T-cell (primary cell): ENCODE results near the gene DOK3. TPM values are rescaled to one million over a fixed set of nuclear protein-coding genes. Genes with fewer than 3 reads are reported as not detected.

ENCODE experiments used
- ATAC-seq, 4 experiments: fragments of 200-7000 bp in 3 of 4; fragments of 150-1000 bp in 1 of 4; cut with Tn5 transposase; replicated peaks in 1 of 4; 1 replicate in 3 of 4; 2 replicates in 1 of 4; pipeline ENCODE4 v1.10.0; 2021; ENCODE audit warnings: moderate library complexity in 3 of 4, mild to moderate bottlenecking in 2 of 4, moderate number of reproducible peaks in 1 of 4
- CTCF ChIA-PET, 2 donors: fragments of 300-600 bp; sonication (Branson Sonifier 250); formaldehyde crosslinking; loops; one replicate each; lab custom pipeline; 2022; ENCODE audit warnings: antibody characterized with exemption in 2 of 2; lab: Charles Lee
- POLR2A ChIA-PET, 2 donors: fragments of 300-600 bp; sonication (Branson Sonifier 250); formaldehyde crosslinking; loops; one replicate each; lab custom pipeline; 2022; ENCODE audit warnings: antibody characterized with exemption in 2 of 2; lab: Charles Lee
- DNase-seq, 35 experiments: peaks; one replicate each; pipeline versions ENCODE4 v3.0.0 to v3.0.0-alpha.2; 2013 to 2023
- H3K27ac ChIP-seq: one replicate; pipeline ENCODE4 v1.5.1; 2013; ENCODE audit warnings: low read length
- H3K27me3 ChIP-seq, 2 experiments: replicated peaks in 1 of 2; 1 replicate in 1 of 2; 2 replicates in 1 of 2; pipeline versions ENCODE4 v1.6.1 to v1.7.0; 2013; ENCODE audit warnings: low read length in 1 of 2, mixed read lengths in 1 of 2; ENCODE audit not compliant: control insufficient read depth in 2 of 2, insufficient read depth in 2 of 2; ENCODE audit errors: extremely low read depth in 1 of 2
- H3K36me3 ChIP-seq, 2 donors: 1 replicate in 1 of 2; 2 replicates in 1 of 2; pipeline versions ENCODE4 v1.6.1 to v1.7.0; 2013; ENCODE audit warnings: low read length in 1 of 2; ENCODE audit not compliant: control insufficient read depth in 2 of 2, insufficient read depth in 1 of 2; ENCODE audit errors: extremely low read depth in 1 of 2
- H3K4me1 ChIP-seq, 2 experiments: 1 replicate in 1 of 2; 2 replicates in 1 of 2; pipeline versions ENCODE4 v1.6.1 to v1.7.0; 2013; ENCODE audit warnings: low read length in 2 of 2, mixed read lengths in 1 of 2; ENCODE audit not compliant: insufficient read depth in 2 of 2, control insufficient read depth in 1 of 2; ENCODE audit errors: extremely low read depth in 1 of 2
- H3K4me3 ChIP-seq, 2 donors: 1 replicate in 1 of 2; 2 replicates in 1 of 2; pipeline versions ENCODE4 v1.5.1 to v1.7.0; 2013; ENCODE audit warnings: mild to moderate bottlenecking in 2 of 2, low read length in 1 of 2, moderate library complexity in 1 of 2; ENCODE audit not compliant: control insufficient read depth in 1 of 2; ENCODE audit errors: extremely low read depth in 1 of 2
- H3K9me3 ChIP-seq: 2 replicates; pipeline ENCODE4 v1.7.0; 2013
- H3K27ac Mint-ChIP-seq, 2 donors: one replicate each; pipeline ENCODE4 v1.8.0; 2020 to 2021; ENCODE audit warnings: mild to moderate bottlenecking in 2 of 2, mixed read lengths in 2 of 2
- H3K27me3 Mint-ChIP-seq, 2 donors: one replicate each; pipeline ENCODE4 v1.8.0; 2021 to 2022; ENCODE audit warnings: mixed read lengths in 2 of 2
- H3K36me3 Mint-ChIP-seq: one replicate; pipeline ENCODE4 v1.8.0; 2021; ENCODE audit warnings: mixed read lengths
- H3K4me1 Mint-ChIP-seq, 3 donors: one replicate each; pipeline ENCODE4 v1.8.0; 2020 to 2022; ENCODE audit warnings: mixed read lengths in 3 of 3, mild to moderate bottlenecking in 1 of 3
- H3K4me3 Mint-ChIP-seq, 3 donors: one replicate each; pipeline ENCODE4 v1.8.0; 2020 to 2022; ENCODE audit warnings: mild to moderate bottlenecking in 3 of 3, mixed read lengths in 3 of 3, moderate library complexity in 3 of 3
- H3K9me3 Mint-ChIP-seq, 3 donors: one replicate each; pipeline ENCODE4 v1.8.0; 2020 to 2022; ENCODE audit warnings: mixed read lengths in 3 of 3
- WGBS: methylation state at CpG from one replicate; pipeline ENCODE4 v1.1.5; 2013; ENCODE audit warnings: missing lambda C conversion rate; ENCODE audit not compliant: insufficient coverage; 5-methylcytosine and 5-hydroxymethylcytosine counted together
- total RNA-seq, 35 experiments: library from RNA in 6 of 35; stranded (reverse) in 6 of 35; fragments of 120-200 nt in 1 of 35; gene quantifications; one replicate each; pipeline versions ENCODE4 v1.2.1 to v1.2.4 and lab custom pipeline; 2013 to 2026

The DOK3 gene
- total RNA-seq, 5 donors from 2014 or later (not counting 1 experiment from before 2014, with no cell fraction given), result 1.1 to 5.8 (median 4.3) TPM

DNA sequence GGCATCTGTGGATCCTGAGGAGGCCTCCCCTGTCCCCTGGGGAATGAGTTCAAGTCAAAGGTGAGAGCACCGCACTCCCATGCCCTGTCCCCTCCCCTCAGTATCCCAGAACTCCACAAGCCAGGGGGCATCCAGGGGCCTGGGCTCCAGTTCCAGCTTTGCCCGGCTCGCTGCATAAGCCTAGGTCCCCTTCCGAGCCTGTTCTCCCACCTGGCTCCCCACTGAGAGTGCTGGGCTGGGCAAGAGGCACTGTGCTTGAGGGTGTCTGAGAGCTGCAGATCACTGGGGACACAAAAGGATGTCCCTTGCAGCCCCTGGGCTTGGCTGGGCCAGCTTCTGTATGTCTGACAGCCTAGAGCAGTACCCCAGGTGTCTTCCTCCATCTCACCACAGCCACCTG, 4.6 kb downstream of the DOK3 start:
- H3K36me3 ChIP-seq, result no peaks in the 10 kb centered on the region
- DNase-seq, result no peak

DNA sequence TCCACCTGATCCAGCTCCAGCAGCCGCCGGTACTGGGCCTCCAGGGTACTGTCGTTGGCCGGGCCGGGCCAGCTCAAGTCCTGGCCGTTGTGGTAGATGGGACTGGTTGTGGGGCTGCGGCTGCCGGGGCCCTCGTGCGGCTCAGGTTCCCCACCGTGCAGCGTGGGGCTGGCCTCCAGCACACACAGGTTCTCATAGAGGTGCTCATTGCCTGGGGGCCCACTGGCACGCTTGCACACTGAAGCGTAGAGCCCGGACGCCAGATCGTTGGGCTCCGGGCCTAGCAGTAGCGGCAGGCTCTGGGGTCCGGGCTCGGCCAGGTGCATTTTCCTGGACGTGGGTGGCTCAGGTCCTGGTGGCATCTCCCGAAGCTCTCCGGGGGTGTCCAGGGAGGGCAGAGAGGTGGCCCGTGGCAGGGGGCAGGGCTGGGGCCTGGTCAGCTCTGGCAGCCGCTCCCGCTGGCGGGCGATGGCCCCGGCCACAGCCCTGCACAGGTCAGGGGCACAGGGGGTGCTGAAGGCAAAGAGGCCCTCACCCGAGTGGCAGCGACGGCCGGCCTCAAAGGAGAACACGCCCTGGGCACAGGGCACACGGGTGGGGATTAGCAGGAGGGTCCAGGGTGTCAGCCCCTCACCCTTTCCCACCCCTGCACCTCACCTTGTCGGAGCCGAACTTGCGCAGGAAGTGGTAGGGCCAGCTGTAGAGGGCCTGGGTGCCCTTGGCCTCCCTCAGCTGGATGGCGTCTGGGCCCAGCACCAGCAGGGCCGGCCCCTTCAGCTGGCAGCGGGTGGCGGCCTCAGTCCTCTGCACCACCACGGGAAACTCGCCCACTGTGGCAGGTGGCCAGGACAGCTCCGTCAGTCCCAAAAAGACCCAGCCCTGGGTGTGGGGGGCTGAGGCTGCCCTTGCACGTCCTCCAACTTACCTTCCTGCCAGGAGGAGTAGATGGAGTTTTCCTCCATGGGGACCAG, 5.3 kb downstream of the DOK3 start:
- Histone ChIP-seq H3K27me3 (no peaks in the 10 kb centered on the region), H3K4me3 (no peak overlapping the region), H3K36me3 (no peaks in the 10 kb centered on the region), H3K27ac (no peak overlapping the region), H3K9me3 (no peaks in the 10 kb centered on the region), H3K4me1 (peaks cover 0 to 14% of the 10 kb centered on the region in 2 experiments)
- DNase-seq, result no peak
- no peak for ATAC-seq
- no peaks in the 10 kb centered on the region for H3K27me3 Mint-ChIP-seq
- no peak overlapping the region for H3K27ac Mint-ChIP-seq
- POLR2A ChIA-PET, result no interaction called here
- no peaks in the 10 kb centered on the region for H3K9me3 Mint-ChIP-seq
- WGBS, result 95% methylated on average over 38 of the region's 47 CpGs
- no peak overlapping the region for H3K4me3 Mint-ChIP-seq
- CTCF ChIA-PET, result interaction anchor here (1.1 to 1.3 kb wide), 2 partner anchors 114 to 120 kb away, joined by 3 read pairs; partner anchors contain the start of gene SLC34A1 (in 1 of the 2)
- peaks cover 2 to 15% (median 14%) of the 10 kb centered on the region in 3 donors for H3K4me1 Mint-ChIP-seq
- H3K36me3 Mint-ChIP-seq, result no peaks in the 10 kb centered on the region

More for the DNA sequence above, 4.6 kb downstream of the DOK3 start:
- Histone ChIP-seq H3K4me1 (peaks cover 2 to 21% of the 10 kb centered on the region in 2 experiments), H3K9me3 (no peaks in the 10 kb centered on the region), H3K27me3 (no peaks in the 10 kb centered on the region), H3K27ac (no peak overlapping the region), H3K4me3 (no peak overlapping the region)
- no peak overlapping the region for H3K4me3 Mint-ChIP-seq
- H3K27ac Mint-ChIP-seq, result no peak overlapping the region
- peaks cover 2 to 20% (median 15%) of the 10 kb centered on the region in 3 donors for H3K4me1 Mint-ChIP-seq
- ATAC-seq, result no peak
- CTCF ChIA-PET, result no interaction called here
- no peaks in the 10 kb centered on the region for H3K27me3 Mint-ChIP-seq
- no peaks in the 10 kb centered on the region for H3K9me3 Mint-ChIP-seq
- POLR2A ChIA-PET, result no interaction called here
- H3K36me3 Mint-ChIP-seq, result no peaks in the 10 kb centered on the region
- WGBS, result 87% methylated on average over 3 of the region's 4 CpGs

DNA sequence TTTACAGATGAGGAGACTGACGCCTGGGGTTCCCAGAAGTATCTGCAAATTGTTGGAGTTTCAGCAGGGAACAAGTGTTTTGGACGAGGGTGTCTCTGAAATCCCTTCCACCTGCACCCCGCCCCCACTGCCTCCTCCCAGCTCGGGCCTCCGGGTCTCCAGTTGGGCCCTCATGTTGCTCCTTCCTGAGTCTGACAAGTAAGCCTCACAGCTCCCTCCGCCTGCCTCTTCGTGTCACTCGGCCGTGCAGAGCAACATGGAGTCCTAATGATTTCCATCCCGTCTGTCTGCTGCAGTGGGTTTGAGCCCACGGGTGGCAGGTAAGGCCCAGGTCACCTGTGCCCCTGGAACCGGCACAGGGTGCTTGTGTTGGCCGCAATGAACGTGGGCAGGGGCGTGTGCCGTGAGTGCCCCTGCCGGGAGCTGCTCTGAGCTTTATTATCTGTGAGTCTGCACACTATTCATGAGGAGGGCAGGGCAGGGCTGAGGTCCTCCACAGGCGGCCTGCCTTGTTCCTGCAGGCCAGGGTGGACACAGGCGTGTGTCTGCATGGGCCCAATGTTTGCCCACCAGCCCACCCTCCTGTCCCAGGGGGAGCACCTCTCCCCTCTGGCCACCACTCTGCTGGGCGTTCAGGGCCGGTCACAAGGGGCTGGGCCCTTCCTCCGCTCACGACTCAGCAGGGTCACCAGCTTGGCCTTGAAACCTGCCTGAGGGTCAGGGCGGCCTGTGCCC, 6.1 kb downstream of the DOK3 start:
- peaks cover 0 to 2% of the 10 kb centered on the region in 2 experiments for H3K27me3 ChIP-seq
- Mint-ChIP-seq H3K27ac (no peak overlapping the region), H3K27me3 (no peaks in the 10 kb centered on the region), H3K9me3 (no peaks in the 10 kb centered on the region), H3K36me3 (no peaks in the 10 kb centered on the region), H3K4me1 (peaks cover 6 to 17% (median 11%) of the 10 kb centered on the region in 3 donors), H3K4me3 (no peak overlapping the region)
- no peaks in the 10 kb centered on the region for H3K9me3 ChIP-seq
- H3K27ac ChIP-seq, result no peak overlapping the region
- CTCF ChIA-PET, result interaction anchor here (1.1 to 1.3 kb wide), 2 partner anchors 113 to 120 kb away, joined by 3 read pairs; partner anchors contain the start of gene SLC34A1 (in 1 of the 2)
- H3K4me1 ChIP-seq, result peaks cover 0 to 8% of the 10 kb centered on the region in 2 experiments
- POLR2A ChIA-PET, result no interaction called here
- H3K36me3 ChIP-seq, result no peaks in the 10 kb centered on the region
- DNase-seq, result no peak
- WGBS, result 86% methylated on average over 23 of the region's 24 CpGs
- no peak overlapping the region for H3K4me3 ChIP-seq
- ATAC-seq, result no peak

DNA sequence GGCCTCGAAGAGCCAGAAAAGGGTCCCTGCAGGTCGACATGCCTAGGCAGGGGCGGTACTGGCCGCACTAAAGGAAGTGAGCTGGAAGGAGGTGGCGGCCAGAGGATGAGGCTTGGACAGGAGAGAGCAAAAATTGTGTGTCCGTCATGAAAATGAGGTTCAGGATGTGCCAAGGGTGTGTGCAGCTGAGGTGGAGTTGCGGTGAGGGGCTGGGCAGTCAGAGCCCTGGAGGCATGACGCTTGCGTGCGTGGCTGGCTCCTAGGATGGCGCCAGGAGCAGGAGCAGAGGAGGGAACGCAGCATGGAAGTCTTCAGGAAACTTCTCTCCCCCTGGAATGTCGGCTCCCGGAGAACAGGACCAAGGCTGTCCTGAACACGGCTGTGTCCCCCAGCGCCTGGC, 6.7 kb downstream of the DOK3 start:
- no peaks in the 10 kb centered on the region for H3K36me3 ChIP-seq
- DNase-seq, result no peak
- POLR2A ChIA-PET, result interaction anchor here in 1 of 2 donors (0.5 kb wide), 1 partner anchor 13 kb away, joined by 6 read pairs; no protein-coding TSS in a partner anchor
- ATAC-seq, result no peak
- no peak overlapping the region for H3K27ac ChIP-seq
- H3K4me3 ChIP-seq, result no peak overlapping the region
- 79% methylated on average over 15 of the region's 16 CpGs for WGBS
- H3K27ac Mint-ChIP-seq, result no peak overlapping the region
- no peaks in the 10 kb centered on the region for H3K9me3 Mint-ChIP-seq
- peaks cover 10 to 21% (median 18%) of the 10 kb centered on the region in 3 donors for H3K4me1 Mint-ChIP-seq
- no peaks in the 10 kb centered on the region for H3K27me3 Mint-ChIP-seq
- H3K9me3 ChIP-seq, result no peaks in the 10 kb centered on the region
- peaks cover 0 to 6% of the 10 kb centered on the region in 2 experiments for H3K27me3 ChIP-seq
- peaks cover 0 to 14% of the 10 kb centered on the region in 2 experiments for H3K4me1 ChIP-seq
- H3K36me3 Mint-ChIP-seq, result no peaks in the 10 kb centered on the region
- no peak overlapping the region for H3K4me3 Mint-ChIP-seq
- CTCF ChIA-PET, result interaction anchor here (1.0 to 1.5 kb wide), 4 partner anchors 47 to 124 kb away, joined by 3 to 5 read pairs (median 3); partner anchors contain the start of gene SLC34A1 (in 1 of the 2)

DNA sequence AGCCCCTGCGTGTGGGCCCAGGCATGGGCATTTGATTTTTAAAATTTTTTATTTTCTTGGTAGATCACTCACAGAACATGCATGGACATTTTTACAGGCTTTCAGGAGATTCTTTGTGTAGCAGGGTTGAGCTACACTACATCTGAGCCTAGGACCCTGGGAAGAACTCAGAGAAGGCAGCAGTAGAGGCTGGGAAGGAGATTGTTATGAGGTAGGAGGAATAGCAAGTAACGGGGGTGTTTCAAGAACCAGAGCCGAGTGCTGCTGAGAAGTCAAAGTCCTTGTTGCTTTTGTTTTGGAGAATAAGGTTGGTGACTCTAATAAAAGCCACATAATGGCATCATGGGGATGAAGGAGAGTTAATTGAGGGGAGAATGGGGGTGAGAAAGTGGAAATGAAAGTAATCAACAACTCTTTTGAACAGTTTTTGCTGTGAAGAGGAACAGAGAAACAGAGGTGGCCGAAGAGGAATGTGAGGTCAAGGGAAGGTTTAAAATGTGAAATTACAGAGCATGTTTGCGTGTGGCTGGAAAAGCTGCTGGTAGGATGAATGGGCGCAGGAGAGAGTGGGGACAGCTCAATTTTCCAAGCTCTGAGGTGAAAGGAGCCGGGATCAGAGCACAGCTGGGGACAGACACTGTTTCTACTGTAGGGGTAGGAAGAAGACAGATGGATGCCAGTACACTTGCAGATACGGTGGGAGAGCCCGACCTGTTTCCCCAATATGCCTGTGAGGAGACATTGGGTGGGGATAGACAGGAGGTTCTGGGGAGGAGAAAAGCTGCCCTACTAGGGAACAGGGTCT, 7.5 kb downstream of the DOK3 start:
- ATAC-seq, result no peak
- Mint-ChIP-seq H3K9me3 (no peaks in the 10 kb centered on the region), H3K4me3 (no peak overlapping the region), H3K27ac (no peak overlapping the region), H3K36me3 (no peaks in the 10 kb centered on the region), H3K27me3 (no peaks in the 10 kb centered on the region), H3K4me1 (peaks cover 12 to 20% (median 20%) of the 10 kb centered on the region in 3 donors)
- H3K9me3 ChIP-seq, result no peaks in the 10 kb centered on the region
- H3K36me3 ChIP-seq, result no peaks in the 10 kb centered on the region
- no peak overlapping the region for H3K4me3 ChIP-seq
- H3K4me1 ChIP-seq, result peaks cover 0 to 18% of the 10 kb centered on the region in 2 experiments
- ChIA-PET CTCF (interaction anchor here (0.6 to 2.8 kb wide), 6 partner anchors 23 to 499 kb away, joined by 3 to 13 read pairs (median 5); no protein-coding TSS in a partner anchor), POLR2A (interaction anchor here in 1 of 2 donors (0.5 kb wide), 1 partner anchor 12 kb away, joined by 6 read pairs; no protein-coding TSS in a partner anchor)
- H3K27me3 ChIP-seq, result peaks cover 0 to 6% of the 10 kb centered on the region in 2 experiments
- WGBS, result 56% methylated on average over 7 of the region's 9 CpGs
- no peak overlapping the region for H3K27ac ChIP-seq
- no peak for DNase-seq
